CD4-positive, CD25-positive, alpha-beta regulatory T cell (primary cell): ENCODE measurements around the gene ACOD1. TPM values are rescaled to one million over a fixed set of nuclear protein-coding genes. Genes with fewer than 3 reads are reported as not detected.
"Not testable (repeated sequence)": the region's sequence is repeated elsewhere in the genome, so short reads cannot be mapped to it uniquely, and the experiment has no call there.

ENCODE experiments used
- ATAC-seq, 2 donors: fragments of 150-1000 bp; cut with Tn5 transposase; one replicate each; pipeline ENCODE4 v1.10.0; 2021; ENCODE audit warnings: low read depth in 2 of 2, moderate number of reproducible peaks in 2 of 2, moderate library complexity in 1 of 2
- DNase-seq, 3 donors: peaks; one replicate each; pipeline versions ENCODE4 v3.0.0 to v3.0.0-alpha.2; 2012 to 2022; ENCODE audit warnings: mixed read lengths in 1 of 3
- H3K27ac ChIP-seq: one replicate; pipeline ENCODE4 v1.7.0; 2013; ENCODE audit warnings: mild to moderate bottlenecking, low read length; ENCODE audit not compliant: insufficient read depth, poor library complexity, severe bottlenecking
- H3K27me3 ChIP-seq: one replicate; pipeline ENCODE4 v1.7.0; 2013; ENCODE audit warnings: low read length; ENCODE audit not compliant: control insufficient read depth, insufficient read depth
- H3K36me3 ChIP-seq: one replicate; pipeline ENCODE4 v1.7.0; 2013; ENCODE audit warnings: mild to moderate bottlenecking, low read length, moderate library complexity; ENCODE audit not compliant: control insufficient read depth, insufficient read depth
- H3K4me1 ChIP-seq: 2 replicates; pipeline ENCODE4 v1.7.0; 2013; ENCODE audit warnings: mild to moderate bottlenecking, low read length; ENCODE audit not compliant: insufficient read depth, control insufficient read depth, poor library complexity, severe bottlenecking
- H3K4me3 ChIP-seq: one replicate; pipeline ENCODE4 v1.7.0; 2013; ENCODE audit warnings: low read depth, mild to moderate bottlenecking, low read length, moderate library complexity
- H3K9me3 ChIP-seq, 2 experiments: 1 replicate in 1 of 2; 2 replicates in 1 of 2; pipeline ENCODE4 v1.7.0; 2013; ENCODE audit warnings: low read length in 2 of 2, mild to moderate bottlenecking in 1 of 2, moderate library complexity in 1 of 2; ENCODE audit not compliant: control insufficient read depth in 2 of 2
- H3K27ac Mint-ChIP-seq, 3 donors: one replicate each; pipeline ENCODE4 v1.8.0; 2020 to 2022; ENCODE audit warnings: mild to moderate bottlenecking in 3 of 3, mixed read lengths in 3 of 3, moderate library complexity in 2 of 3
- H3K27me3 Mint-ChIP-seq: one replicate; pipeline ENCODE4 v1.8.0; 2022; ENCODE audit warnings: mild to moderate bottlenecking, mixed read lengths
- H3K36me3 Mint-ChIP-seq: one replicate; pipeline ENCODE4 v1.8.0; 2020; ENCODE audit warnings: mixed read lengths
- H3K4me1 Mint-ChIP-seq, 4 donors: one replicate each; pipeline ENCODE4 v1.8.0; 2020 to 2022; ENCODE audit warnings: mixed read lengths in 4 of 4, mild to moderate bottlenecking in 1 of 4
- H3K4me3 Mint-ChIP-seq, 4 donors: one replicate each; pipeline ENCODE4 v1.8.0; 2020 to 2022; ENCODE audit warnings: mild to moderate bottlenecking in 4 of 4, mixed read lengths in 4 of 4, moderate library complexity in 3 of 4
- H3K9me3 Mint-ChIP-seq, 7 donors: one replicate each; pipeline ENCODE4 v1.8.0; 2020 to 2022; ENCODE audit warnings: mixed read lengths in 7 of 7, mild to moderate bottlenecking in 3 of 7, moderate library complexity in 2 of 7
- polyA plus RNA-seq, 4 donors: library from polyadenylated mRNA; unstranded; fragments of 300-500 nt; fragmentation: Illumina TruSeq; gene quantifications; one replicate each; pipeline ENCODE4 v1.2.3, GENCODE V29; 2021
- total RNA-seq: library from RNA; stranded (reverse); gene quantifications from one replicate; pipeline ENCODE4 v1.2.3, GENCODE V29; 2022

Gene ACOD1
- total and polyA plus RNA-seq, 5 donors from 2014 or later, result not detected

- H3K4me3 Mint-ChIP-seq, H3K36me3 ChIP-seq, H3K27me3 ChIP-seq, H3K27ac ChIP-seq, H3K9me3 Mint-ChIP-seq, ATAC-seq, H3K4me1 Mint-ChIP-seq, DNase-seq, H3K4me1 ChIP-seq, H3K27ac Mint-ChIP-seq, H3K4me3 ChIP-seq, H3K9me3 ChIP-seq, H3K36me3 Mint-ChIP-seq: not testable (repeated sequence)
- H3K27me3 Mint-ChIP-seq, result peaks cover 21% of the 10 kb centered on the region
Measured at GRCh38 chr13:76917755-76918481, 30.4 kb upstream of the ACOD1 start.

DNA sequence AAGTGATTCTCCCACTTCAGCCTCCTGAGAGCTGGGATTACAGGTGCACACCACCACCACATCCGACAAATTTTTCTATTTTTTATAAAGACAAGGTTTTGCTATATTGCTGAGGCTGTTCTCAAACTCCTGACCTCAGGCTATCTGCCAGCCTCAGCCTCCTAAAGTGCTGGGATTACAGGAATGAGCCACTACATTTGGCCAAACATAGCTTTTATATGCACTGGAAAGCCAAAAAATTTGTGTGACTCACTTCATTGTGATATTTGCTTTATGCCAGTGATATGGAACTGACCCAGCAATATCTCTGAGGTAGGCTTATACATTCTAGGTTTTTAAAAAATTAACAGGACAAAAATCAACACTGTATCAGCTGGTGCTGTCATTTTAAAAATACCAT is 26.8 kb upstream of the ACOD1 start:
- peaks cover 0 to 2% of the 10 kb centered on the region in 2 experiments for H3K9me3 ChIP-seq
- H3K27me3 Mint-ChIP-seq, result peaks cover 31% of the 10 kb centered on the region
- no peak overlapping the region for H3K4me3 Mint-ChIP-seq
- no peaks in the 10 kb centered on the region for H3K4me1 Mint-ChIP-seq
- H3K9me3 Mint-ChIP-seq, result peaks cover 0 to 3% (median 0%) of the 10 kb centered on the region in 7 donors
- no peak overlapping the region for H3K4me3 ChIP-seq
- no peaks in the 10 kb centered on the region for H3K36me3 Mint-ChIP-seq
- H3K27ac Mint-ChIP-seq, result no peak overlapping the region
- H3K27me3 ChIP-seq, result no peaks in the 10 kb centered on the region
- no peak overlapping the region for H3K27ac ChIP-seq
- no peak for ATAC-seq
- DNase-seq, result no peak
- no peaks in the 10 kb centered on the region for H3K4me1 ChIP-seq
- no peaks in the 10 kb centered on the region for H3K36me3 ChIP-seq

DNA sequence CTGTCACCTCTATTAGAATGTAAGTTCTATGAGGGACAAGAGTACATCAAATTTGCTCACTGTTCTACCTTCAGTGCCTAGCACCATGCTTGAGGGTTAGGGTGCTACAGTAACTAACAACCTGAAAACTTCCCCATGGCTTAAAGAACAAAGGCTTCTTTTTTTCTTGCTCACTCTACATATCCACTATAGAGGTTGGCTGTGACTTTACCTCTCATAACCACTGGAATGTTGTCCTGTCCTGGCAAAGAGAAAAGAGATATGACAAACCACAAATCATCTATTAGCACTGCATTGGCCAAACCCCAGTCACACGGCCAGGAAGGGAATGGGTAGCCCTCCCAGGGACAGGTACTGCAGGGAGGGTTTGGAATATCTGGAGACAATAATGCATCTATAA is 23.2 kb upstream of the ACOD1 start:
- peaks cover 0 to 3% (median 0%) of the 10 kb centered on the region in 7 donors for H3K9me3 Mint-ChIP-seq
- H3K9me3 ChIP-seq, result peaks cover 0 to 2% of the 10 kb centered on the region in 2 experiments
- peaks cover 0 to 2% (median 0%) of the 10 kb centered on the region in 4 donors for H3K4me1 Mint-ChIP-seq
- H3K27ac Mint-ChIP-seq, result no peak overlapping the region
- no peaks in the 10 kb centered on the region for H3K36me3 ChIP-seq
- no peak overlapping the region for H3K4me3 Mint-ChIP-seq
- no peaks in the 10 kb centered on the region for H3K4me1 ChIP-seq
- no peaks in the 10 kb centered on the region for H3K36me3 Mint-ChIP-seq
- no peak overlapping the region for H3K4me3 ChIP-seq
- ATAC-seq (no peak), DNase-seq (no peak)
- peaks cover 3% of the 10 kb centered on the region for H3K27me3 ChIP-seq
- H3K27me3 Mint-ChIP-seq, result peaks cover 33% of the 10 kb centered on the region
- H3K27ac ChIP-seq, result no peak overlapping the region

DNA sequence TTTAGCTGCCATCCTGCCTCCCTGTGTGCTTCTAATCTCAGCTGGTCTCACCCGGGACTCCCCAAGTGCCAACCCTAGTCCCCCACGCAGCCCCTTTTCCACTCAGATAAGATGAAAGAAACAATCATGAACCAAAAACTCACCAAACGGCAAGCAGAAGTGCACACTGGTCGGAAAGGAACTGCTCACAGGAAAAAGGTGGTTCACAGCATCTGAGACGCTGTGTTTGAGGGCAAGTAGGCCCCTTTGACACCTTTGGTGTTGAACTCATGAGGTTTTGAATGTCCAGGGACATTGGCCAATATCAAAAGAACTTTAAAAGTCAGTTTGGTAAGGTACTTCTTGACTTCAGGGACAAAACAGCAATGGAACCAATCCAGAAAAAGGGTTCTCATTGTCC is 20.4 kb upstream of the ACOD1 start:
- H3K4me1 Mint-ChIP-seq, result peaks cover 0 to 2% (median 0%) of the 10 kb centered on the region in 4 donors
- peaks cover 20% of the 10 kb centered on the region for H3K27me3 Mint-ChIP-seq
- H3K27me3 ChIP-seq, result peaks cover 3% of the 10 kb centered on the region
- H3K27ac Mint-ChIP-seq, result peak overlapping the region in 1 of 3 donors; percentile 28
- H3K4me3 ChIP-seq, result no peak overlapping the region
- H3K36me3 ChIP-seq, result no peaks in the 10 kb centered on the region
- H3K36me3 Mint-ChIP-seq, result no peaks in the 10 kb centered on the region
- H3K9me3 Mint-ChIP-seq, result peaks cover 0 to 6% (median 0%) of the 10 kb centered on the region in 7 donors
- ATAC-seq (no peak), DNase-seq (no peak)
- H3K4me1 ChIP-seq, result no peaks in the 10 kb centered on the region
- no peak overlapping the region for H3K27ac ChIP-seq
- no peak overlapping the region for H3K4me3 Mint-ChIP-seq
- no peaks in the 10 kb centered on the region for H3K9me3 ChIP-seq

DNA sequence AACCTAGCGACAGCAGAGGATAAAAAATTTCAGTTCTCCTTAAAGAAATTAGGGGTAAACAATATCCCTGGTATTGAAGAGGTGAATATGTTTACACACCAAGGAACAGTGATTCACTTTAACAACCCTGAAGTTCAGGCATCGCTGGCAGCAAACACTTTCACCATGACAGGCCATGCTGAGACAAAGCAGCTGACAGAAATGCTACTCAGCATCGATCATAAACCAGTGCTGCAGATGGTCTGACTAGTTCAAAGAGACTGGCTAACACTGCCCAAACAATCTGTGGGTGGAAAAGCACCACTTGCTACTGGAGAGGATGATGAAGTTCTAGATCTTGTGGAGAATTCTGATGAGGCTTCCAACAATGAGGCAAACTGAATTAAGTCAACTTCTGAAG is 19.9 kb upstream of the ACOD1 start:
- DNase-seq, result no peak
- ATAC-seq, result no peak
- peaks cover 20% of the 10 kb centered on the region for H3K27me3 Mint-ChIP-seq

GRCh38 chr13:76929320-76929719 is 19.0 kb upstream of the ACOD1 start:
- no peak overlapping the region for H3K4me3 ChIP-seq
- Mint-ChIP-seq H3K27me3 (peaks cover 20% of the 10 kb centered on the region), H3K27ac (no peak overlapping the region), H3K4me3 (no peak overlapping the region), H3K9me3 (peaks cover 0 to 6% (median 0%) of the 10 kb centered on the region in 7 donors), H3K36me3 (no peaks in the 10 kb centered on the region), H3K4me1 (peaks cover 0 to 2% (median 0%) of the 10 kb centered on the region in 4 donors)
- H3K4me1 ChIP-seq, result no peaks in the 10 kb centered on the region
- H3K36me3 ChIP-seq, result no peaks in the 10 kb centered on the region
- DNase-seq (no peak), ATAC-seq (no peak)
- peaks cover 3% of the 10 kb centered on the region for H3K27me3 ChIP-seq
- H3K27ac ChIP-seq, result no peak overlapping the region
- no peaks in the 10 kb centered on the region for H3K9me3 ChIP-seq

More for the DNA sequence above, 19.9 kb upstream of the ACOD1 start:
- H3K4me3 Mint-ChIP-seq, result no peak overlapping the region
- Histone ChIP-seq H3K36me3 (no peaks in the 10 kb centered on the region), H3K27ac (no peak overlapping the region), H3K27me3 (peaks cover 3% of the 10 kb centered on the region), H3K9me3 (no peaks in the 10 kb centered on the region), H3K4me1 (no peaks in the 10 kb centered on the region), H3K4me3 (no peak overlapping the region)
- H3K9me3 Mint-ChIP-seq, result peaks cover 0 to 6% (median 0%) of the 10 kb centered on the region in 7 donors
- H3K4me1 Mint-ChIP-seq, result peaks cover 0 to 2% (median 0%) of the 10 kb centered on the region in 4 donors
- no peak overlapping the region for H3K27ac Mint-ChIP-seq
- no peaks in the 10 kb centered on the region for H3K36me3 Mint-ChIP-seq

DNA sequence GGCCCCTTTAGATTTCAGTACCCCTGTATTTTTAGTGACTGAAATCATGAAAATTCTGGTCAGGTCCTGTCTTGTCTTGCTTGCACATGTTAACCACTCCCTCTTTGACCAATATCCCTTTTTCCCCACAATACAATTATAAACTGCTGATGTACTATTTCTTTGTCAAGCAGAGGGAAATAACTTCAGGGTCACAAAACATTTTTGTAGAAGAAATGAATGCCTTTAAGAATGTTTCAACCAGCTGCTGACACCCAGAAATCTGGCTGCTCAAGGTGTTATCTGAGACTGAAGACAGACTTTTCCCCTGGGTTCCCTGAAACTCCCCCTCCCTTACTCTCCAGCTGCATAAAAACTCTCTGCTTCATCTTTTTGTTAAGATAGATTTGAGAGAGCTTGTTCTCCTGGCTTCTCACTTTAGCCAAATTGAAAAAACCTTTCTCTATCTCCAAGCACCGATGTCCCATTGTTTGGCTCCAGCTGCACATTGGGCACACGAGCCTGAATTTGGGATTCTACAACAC is 18.4 kb upstream of the ACOD1 start:
- H3K36me3 ChIP-seq, result no peaks in the 10 kb centered on the region
- Mint-ChIP-seq H3K27ac (no peak overlapping the region), H3K36me3 (no peaks in the 10 kb centered on the region), H3K4me3 (no peak overlapping the region), H3K27me3 (peaks cover 18% of the 10 kb centered on the region), H3K4me1 (peaks cover 0 to 2% (median 0%) of the 10 kb centered on the region in 4 donors), H3K9me3 (peaks cover 0 to 6% (median 0%) of the 10 kb centered on the region in 7 donors)
- H3K9me3 ChIP-seq, result no peaks in the 10 kb centered on the region
- no peak overlapping the region for H3K4me3 ChIP-seq
- H3K4me1 ChIP-seq, result no peaks in the 10 kb centered on the region
- peaks cover 3% of the 10 kb centered on the region for H3K27me3 ChIP-seq
- ATAC-seq (no peak), DNase-seq (no peak)
- no peak overlapping the region for H3K27ac ChIP-seq

- H3K4me3 Mint-ChIP-seq, result no peak overlapping the region
- peaks cover 10% of the 10 kb centered on the region for H3K27me3 Mint-ChIP-seq
- Histone ChIP-seq H3K27me3 (peaks cover 3% of the 10 kb centered on the region), H3K4me1 (no peaks in the 10 kb centered on the region), H3K9me3 (no peaks in the 10 kb centered on the region), H3K4me3 (no peak overlapping the region), H3K36me3 (no peaks in the 10 kb centered on the region), H3K27ac (no peak overlapping the region)
- peaks cover 0 to 6% (median 0%) of the 10 kb centered on the region in 7 donors for H3K9me3 Mint-ChIP-seq
- DNase-seq (no peak), ATAC-seq (no peak)
- H3K4me1 Mint-ChIP-seq, result peaks cover 0 to 2% (median 0%) of the 10 kb centered on the region in 4 donors
- H3K36me3 Mint-ChIP-seq, result no peaks in the 10 kb centered on the region
- no peak overlapping the region for H3K27ac Mint-ChIP-seq
Measured at GRCh38 chr13:76932076-76932475, 16.2 kb upstream of the ACOD1 start.
